ENCODE measurements around the gene TTLL9.

Gene TTLL9

GRCh38 chr20:31906001-31906400 lies 35.6 kb downstream of the TTLL9 start:
- Histone ChIP-seq H3K4me3 (no peak overlapping the region), H3K9ac (ENCODE audit: insufficient read length) (no peak overlapping the region), H3K27ac (no peak overlapping the region), H3K9me3 (ENCODE audit: low read depth, low read length) (no peaks in the 10 kb centered on the region), H3K36me3 (ENCODE audit: insufficient read depth, low read length) (no peaks in the 10 kb centered on the region)
- no peak for DNase-seq (ENCODE audit: low read depth, low spot score)
- TF ChIP-seq FOXP2 (optimal IDR thresholded peaks at IDR 0.05; ENCODE audit: control extremely low read depth, extremely low read length, insufficient read depth), result no peak
- no peak for TF ChIP-seq POLR2AphosphoS5 (IDR thresholded peaks at IDR 0.05; ENCODE audit: borderline replicate concordance, low read depth, low read length)
- TF ChIP-seq EZH2 (IDR thresholded peaks at IDR 0.05), result no peak

- DNase-seq (ENCODE audit: low read depth, low spot score), result no peak
- no peak overlapping the region for H3K9ac ChIP-seq (ENCODE audit: insufficient read length)
- no peak overlapping the region for H3K27ac ChIP-seq
- H3K36me3 ChIP-seq (ENCODE audit: insufficient read depth, low read length), result no peaks in the 10 kb centered on the region
- TF ChIP-seq FOXP2 (optimal IDR thresholded peaks at IDR 0.05; ENCODE audit: control extremely low read depth, extremely low read length, insufficient read depth) (no peak), EZH2 (IDR thresholded peaks at IDR 0.05) (no peak), POLR2AphosphoS5 (IDR thresholded peaks at IDR 0.05; ENCODE audit: borderline replicate concordance, low read depth, low read length) (no peak)
- no peaks in the 10 kb centered on the region for H3K9me3 ChIP-seq (ENCODE audit: low read depth, low read length)
- H3K4me3 ChIP-seq, result no peak overlapping the region
Measured at GRCh38 chr20:31907046-31907445, 36.6 kb downstream of the TTLL9 start.

- Histone ChIP-seq H3K4me3 (no peak overlapping the region), H3K9ac (ENCODE audit: insufficient read length) (no peak overlapping the region), H3K36me3 (ENCODE audit: insufficient read depth, low read length) (no peaks in the 10 kb centered on the region), H3K9me3 (ENCODE audit: low read depth, low read length) (no peaks in the 10 kb centered on the region), H3K27ac (no peak overlapping the region)
- TF ChIP-seq POLR2AphosphoS5 (IDR thresholded peaks at IDR 0.05; ENCODE audit: borderline replicate concordance, low read depth, low read length) (no peak), FOXP2 (optimal IDR thresholded peaks at IDR 0.05; ENCODE audit: control extremely low read depth, extremely low read length, insufficient read depth) (no peak), EZH2 (IDR thresholded peaks at IDR 0.05) (no peak)
- no peak for DNase-seq (ENCODE audit: low read depth, low spot score)
Measured at GRCh38 chr20:31908016-31908415, 37.6 kb downstream of the TTLL9 start.

- DNase-seq (ENCODE audit: low read depth, low spot score), result no peak
- H3K4me3 ChIP-seq, result no peak overlapping the region
- no peaks in the 10 kb centered on the region for H3K9me3 ChIP-seq (ENCODE audit: low read depth, low read length)
- TF ChIP-seq FOXP2 (optimal IDR thresholded peaks at IDR 0.05; ENCODE audit: control extremely low read depth, extremely low read length, insufficient read depth), result no peak
- no peak for TF ChIP-seq EZH2 (IDR thresholded peaks at IDR 0.05)
- no peak for TF ChIP-seq POLR2AphosphoS5 (IDR thresholded peaks at IDR 0.05; ENCODE audit: borderline replicate concordance, low read depth, low read length)
- H3K27ac ChIP-seq, result no peak overlapping the region
- H3K9ac ChIP-seq (ENCODE audit: insufficient read length), result no peak overlapping the region
- no peaks in the 10 kb centered on the region for H3K36me3 ChIP-seq (ENCODE audit: insufficient read depth, low read length)
Measured at GRCh38 chr20:31908424-31908823, 38.0 kb downstream of the TTLL9 start.

GRCh38 chr20:31909253-31910070 lies 39.0 kb downstream of the TTLL9 start:
- H3K9me3 ChIP-seq (ENCODE audit: low read depth, low read length), result no peaks in the 10 kb centered on the region
- no peak for DNase-seq (ENCODE audit: low read depth, low spot score)
- no peak overlapping the region for H3K9ac ChIP-seq (ENCODE audit: insufficient read length)
- TF ChIP-seq FOXP2 (optimal IDR thresholded peaks at IDR 0.05; ENCODE audit: control extremely low read depth, extremely low read length, insufficient read depth), result no peak
- TF ChIP-seq POLR2AphosphoS5 (IDR thresholded peaks at IDR 0.05; ENCODE audit: borderline replicate concordance, low read depth, low read length), result no peak
- no peak for TF ChIP-seq EZH2 (IDR thresholded peaks at IDR 0.05)
- H3K36me3 ChIP-seq (ENCODE audit: insufficient read depth, low read length), result no peaks in the 10 kb centered on the region
- no peak overlapping the region for H3K27ac ChIP-seq
- no peak overlapping the region for H3K4me3 ChIP-seq

- Histone ChIP-seq H3K27ac (no peak overlapping the region), H3K9ac (ENCODE audit: insufficient read length) (no peak overlapping the region), H3K9me3 (ENCODE audit: low read depth, low read length) (no peaks in the 10 kb centered on the region), H3K4me3 (no peak overlapping the region), H3K36me3 (ENCODE audit: insufficient read depth, low read length) (no peaks in the 10 kb centered on the region)
- no peak for DNase-seq (ENCODE audit: low read depth, low spot score)
- TF ChIP-seq FOXP2 (optimal IDR thresholded peaks at IDR 0.05; ENCODE audit: control extremely low read depth, extremely low read length, insufficient read depth), result no peak
- TF ChIP-seq POLR2AphosphoS5 (IDR thresholded peaks at IDR 0.05; ENCODE audit: borderline replicate concordance, low read depth, low read length), result no peak
- TF ChIP-seq EZH2 (IDR thresholded peaks at IDR 0.05), result no peak
Measured at GRCh38 chr20:31910071-31910803, 39.8 kb downstream of the TTLL9 start.

GRCh38 chr20:31913431-31914157 lies 43.2 kb downstream of the TTLL9 start:
- no peak for DNase-seq (ENCODE audit: low read depth, low spot score)
- Histone ChIP-seq H3K36me3 (ENCODE audit: insufficient read depth, low read length) (no peaks in the 10 kb centered on the region), H3K9me3 (ENCODE audit: low read depth, low read length) (no peaks in the 10 kb centered on the region), H3K27ac (no peak overlapping the region), H3K9ac (ENCODE audit: insufficient read length) (no peak overlapping the region), H3K4me3 (no peak overlapping the region)
- no peak for TF ChIP-seq FOXP2 (optimal IDR thresholded peaks at IDR 0.05; ENCODE audit: control extremely low read depth, extremely low read length, insufficient read depth)
- TF ChIP-seq POLR2AphosphoS5 (IDR thresholded peaks at IDR 0.05; ENCODE audit: borderline replicate concordance, low read depth, low read length), result no peak
- TF ChIP-seq EZH2 (IDR thresholded peaks at IDR 0.05), result no peak

- no peak overlapping the region for H3K27ac ChIP-seq
- no peak for TF ChIP-seq FOXP2 (optimal IDR thresholded peaks at IDR 0.05; ENCODE audit: control extremely low read depth, extremely low read length, insufficient read depth)
- H3K36me3 ChIP-seq (ENCODE audit: insufficient read depth, low read length), result no peaks in the 10 kb centered on the region
- H3K9me3 ChIP-seq (ENCODE audit: low read depth, low read length), result no peaks in the 10 kb centered on the region
- no peak for DNase-seq (ENCODE audit: low read depth, low spot score)
- no peak overlapping the region for H3K4me3 ChIP-seq
- H3K9ac ChIP-seq (ENCODE audit: insufficient read length), result no peak overlapping the region
Measured at GRCh38 chr20:31914170-31914569, 43.7 kb downstream of the TTLL9 start.

Data from SK-N-MC (cell line).